Measurements from ENCODE around the gene ZSWIM6.

DNA sequence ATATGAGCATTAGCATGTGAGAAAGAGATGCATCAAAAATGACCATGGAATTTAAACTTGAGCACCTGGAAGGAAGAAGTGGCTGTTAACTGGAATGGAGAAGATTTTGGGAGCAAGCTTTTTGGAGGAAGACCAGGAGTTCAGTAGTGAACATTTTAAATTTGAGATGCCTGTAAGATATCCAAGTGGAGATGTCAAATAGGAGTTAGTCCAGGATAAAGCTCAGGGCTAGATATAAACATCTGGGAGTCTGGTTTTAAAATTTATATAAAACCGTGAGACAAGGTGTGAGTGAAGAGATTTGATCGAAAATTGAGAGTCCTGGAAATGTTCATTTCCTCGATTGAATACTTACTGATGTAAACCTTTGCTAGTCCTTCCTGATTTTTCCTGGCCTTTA, 217.5 kb downstream of the ZSWIM6 start:
- TF ChIP-seq, protein P1, sequence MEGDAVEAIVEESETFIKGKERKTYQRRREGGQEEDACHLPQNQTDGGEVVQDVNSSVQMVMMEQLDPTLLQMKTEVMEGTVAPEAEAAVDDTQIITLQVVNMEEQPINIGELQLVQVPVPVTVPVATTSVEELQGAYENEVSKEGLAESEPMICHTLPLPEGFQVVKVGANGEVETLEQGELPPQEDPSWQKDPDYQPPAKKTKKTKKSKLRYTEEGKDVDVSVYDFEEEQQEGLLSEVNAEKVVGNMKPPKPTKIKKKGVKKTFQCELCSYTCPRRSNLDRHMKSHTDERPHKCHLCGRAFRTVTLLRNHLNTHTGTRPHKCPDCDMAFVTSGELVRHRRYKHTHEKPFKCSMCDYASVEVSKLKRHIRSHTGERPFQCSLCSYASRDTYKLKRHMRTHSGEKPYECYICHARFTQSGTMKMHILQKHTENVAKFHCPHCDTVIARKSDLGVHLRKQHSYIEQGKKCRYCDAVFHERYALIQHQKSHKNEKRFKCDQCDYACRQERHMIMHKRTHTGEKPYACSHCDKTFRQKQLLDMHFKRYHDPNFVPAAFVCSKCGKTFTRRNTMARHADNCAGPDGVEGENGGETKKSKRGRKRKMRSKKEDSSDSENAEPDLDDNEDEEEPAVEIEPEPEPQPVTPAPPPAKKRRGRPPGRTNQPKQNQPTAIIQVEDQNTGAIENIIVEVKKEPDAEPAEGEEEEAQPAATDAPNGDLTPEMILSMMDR (IDR thresholded peaks at IDR 0.05; ENCODE audit: poor library complexity), result no peak
- TF ChIP-seq EZH2 (IDR thresholded peaks at IDR 0.05; ENCODE audit: borderline replicate concordance), result no peak
- no peak for TF ChIP-seq EZH2phosphoT487 (IDR thresholded peaks at IDR 0.05; ENCODE audit: low read depth, severe bottlenecking, unreplicated experiment)
